MM.1S (cell line): ENCODE measurements around the gene ALDH3A1.

Experiments
- DNase-seq: peaks from one replicate; pipeline ENCODE4 v3.0.0-alpha.2; 2015
- H2AFZ ChIP-seq: fragments of 300-600 bp; sonication (generic); 2 replicates; pipeline ENCODE4 v1.6.0; 2016; ENCODE audit warnings: antibody characterized with exemption, low read length
- H3F3A ChIP-seq: fragments of 300-600 bp; sonication (generic); 2 replicates; pipeline ENCODE4 v1.6.1; 2016; ENCODE audit warnings: mild to moderate bottlenecking, antibody characterized with exemption, low read length, moderate library complexity, mixed read lengths; ENCODE audit not compliant: insufficient read depth
- H3K27ac ChIP-seq: fragments of 300-600 bp; sonication (generic); 2 replicates; pipeline ENCODE4 v1.5.1; 2016; ENCODE audit warnings: mild to moderate bottlenecking, low read length
- H3K27me3 ChIP-seq: fragments of 300-600 bp; sonication (generic); replicated peaks from 2 replicates; pipeline ENCODE4 v1.6.0; 2016; ENCODE audit warnings: low read length; ENCODE audit not compliant: insufficient read depth
- H3K36me3 ChIP-seq: fragments of 300-600 bp; sonication (generic); replicated peaks from 2 replicates; pipeline ENCODE4 v1.6.1; 2016; ENCODE audit warnings: mild to moderate bottlenecking, low read length, mixed read lengths; ENCODE audit not compliant: insufficient read depth
- H3K4me1 ChIP-seq: fragments of 300-600 bp; sonication (generic); 2 replicates; pipeline ENCODE4 v1.6.1; 2016; ENCODE audit warnings: low read length, mixed read lengths
- H3K4me2 ChIP-seq: fragments of 300-600 bp; sonication (generic); 2 replicates; pipeline ENCODE4 v1.6.0; 2016; ENCODE audit warnings: low read depth, low read length
- H3K4me3 ChIP-seq: fragments of 300-600 bp; sonication (generic); 2 replicates; pipeline ENCODE4 v1.5.1; 2016; ENCODE audit warnings: low read length, mixed read lengths
- H3K79me2 ChIP-seq: fragments of 300-600 bp; sonication (generic); 2 replicates; pipeline ENCODE4 v1.6.1; 2016; ENCODE audit warnings: mixed run types, low read length, mixed read lengths
- H3K9ac ChIP-seq: fragments of 300-600 bp; sonication (generic); 2 replicates; pipeline ENCODE4 v1.6.1; 2016; ENCODE audit warnings: low read length, mixed read lengths
- H3K9me2 ChIP-seq: fragments of 300-600 bp; sonication (generic); replicated peaks from 2 replicates; pipeline ENCODE4 v1.6.1; 2016; ENCODE audit warnings: mild to moderate bottlenecking, low read length, mixed read lengths; ENCODE audit not compliant: insufficient read depth
- H3K9me3 ChIP-seq: fragments of 300-600 bp; sonication (generic); replicated peaks from 2 replicates; pipeline ENCODE4 v1.6.1; 2016; ENCODE audit warnings: mild to moderate bottlenecking, low read length, mixed read lengths; ENCODE audit not compliant: insufficient read depth
- H4K20me1 ChIP-seq: fragments of 300-600 bp; sonication (generic); 2 replicates; pipeline ENCODE4 v1.6.1; 2016; ENCODE audit warnings: mild to moderate bottlenecking, low read length, moderate library complexity, mixed read lengths; ENCODE audit not compliant: insufficient read depth
- EZH2 ChIP-seq: fragments of 300-600 bp; sonication (generic); optimal IDR thresholded peaks from 2 replicates; pipeline ENCODE3; 2017; ENCODE audit warnings: low read depth, mild to moderate bottlenecking, antibody characterized with exemption, low read length, mixed read lengths
- EZH2phosphoT487 ChIP-seq: fragments of 300-600 bp; sonication (generic); IDR thresholded peaks from 2 replicates; pipeline ENCODE4 v1.6.1; 2018; ENCODE audit warnings: antibody characterized with exemption, low read length
- TF ChIP-seq, protein P1 (sequence below): fragments of 300-600 bp; sonication (generic); IDR thresholded peaks from 2 replicates; pipeline ENCODE4 v1.5.1; 2016; ENCODE audit warnings: antibody characterized with exemption, low read length, mixed read lengths

The ALDH3A1 gene

DNA sequence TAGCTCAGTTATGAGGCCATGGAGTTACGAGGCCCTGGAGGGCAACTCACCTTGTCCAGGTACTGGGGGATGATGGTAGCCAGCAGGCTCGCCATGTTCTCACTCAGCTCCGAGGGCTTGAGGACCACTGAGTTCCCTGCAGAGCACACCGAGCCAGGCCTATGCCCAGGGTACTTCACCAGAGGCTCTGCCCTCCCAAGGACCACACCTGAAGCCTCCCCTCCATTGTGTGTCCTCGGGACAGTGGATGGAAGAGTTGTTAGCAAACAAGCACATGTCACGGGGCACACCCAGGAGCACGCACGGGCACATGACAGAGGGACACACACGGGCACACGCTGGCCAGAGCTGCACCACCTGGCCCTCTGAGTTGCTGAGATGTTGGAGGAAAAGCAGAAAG is 5.6 kb downstream of the ALDH3A1 start:
- Histone ChIP-seq H3K4me2 (no peak overlapping the region), H3K9ac (no peak overlapping the region), H3K9me3 (no peaks in the 10 kb centered on the region), H3K27me3 (peaks cover 28% of the 10 kb centered on the region), H3K79me2 (no peaks in the 10 kb centered on the region), H3K4me3 (no peak overlapping the region), H3F3A (no peaks in the 10 kb centered on the region), H3K9me2 (no peaks in the 10 kb centered on the region), H4K20me1 (no peaks in the 10 kb centered on the region), H3K36me3 (no peaks in the 10 kb centered on the region), H3K27ac (no peak overlapping the region), H2AFZ (no peak overlapping the region), H3K4me1 (no peaks in the 10 kb centered on the region)
- TF ChIP-seq, protein P1, sequence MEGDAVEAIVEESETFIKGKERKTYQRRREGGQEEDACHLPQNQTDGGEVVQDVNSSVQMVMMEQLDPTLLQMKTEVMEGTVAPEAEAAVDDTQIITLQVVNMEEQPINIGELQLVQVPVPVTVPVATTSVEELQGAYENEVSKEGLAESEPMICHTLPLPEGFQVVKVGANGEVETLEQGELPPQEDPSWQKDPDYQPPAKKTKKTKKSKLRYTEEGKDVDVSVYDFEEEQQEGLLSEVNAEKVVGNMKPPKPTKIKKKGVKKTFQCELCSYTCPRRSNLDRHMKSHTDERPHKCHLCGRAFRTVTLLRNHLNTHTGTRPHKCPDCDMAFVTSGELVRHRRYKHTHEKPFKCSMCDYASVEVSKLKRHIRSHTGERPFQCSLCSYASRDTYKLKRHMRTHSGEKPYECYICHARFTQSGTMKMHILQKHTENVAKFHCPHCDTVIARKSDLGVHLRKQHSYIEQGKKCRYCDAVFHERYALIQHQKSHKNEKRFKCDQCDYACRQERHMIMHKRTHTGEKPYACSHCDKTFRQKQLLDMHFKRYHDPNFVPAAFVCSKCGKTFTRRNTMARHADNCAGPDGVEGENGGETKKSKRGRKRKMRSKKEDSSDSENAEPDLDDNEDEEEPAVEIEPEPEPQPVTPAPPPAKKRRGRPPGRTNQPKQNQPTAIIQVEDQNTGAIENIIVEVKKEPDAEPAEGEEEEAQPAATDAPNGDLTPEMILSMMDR = no peak
- TF ChIP-seq EZH2phosphoT487 (no peak), EZH2 (no peak)
- no peak for DNase-seq

DNA sequence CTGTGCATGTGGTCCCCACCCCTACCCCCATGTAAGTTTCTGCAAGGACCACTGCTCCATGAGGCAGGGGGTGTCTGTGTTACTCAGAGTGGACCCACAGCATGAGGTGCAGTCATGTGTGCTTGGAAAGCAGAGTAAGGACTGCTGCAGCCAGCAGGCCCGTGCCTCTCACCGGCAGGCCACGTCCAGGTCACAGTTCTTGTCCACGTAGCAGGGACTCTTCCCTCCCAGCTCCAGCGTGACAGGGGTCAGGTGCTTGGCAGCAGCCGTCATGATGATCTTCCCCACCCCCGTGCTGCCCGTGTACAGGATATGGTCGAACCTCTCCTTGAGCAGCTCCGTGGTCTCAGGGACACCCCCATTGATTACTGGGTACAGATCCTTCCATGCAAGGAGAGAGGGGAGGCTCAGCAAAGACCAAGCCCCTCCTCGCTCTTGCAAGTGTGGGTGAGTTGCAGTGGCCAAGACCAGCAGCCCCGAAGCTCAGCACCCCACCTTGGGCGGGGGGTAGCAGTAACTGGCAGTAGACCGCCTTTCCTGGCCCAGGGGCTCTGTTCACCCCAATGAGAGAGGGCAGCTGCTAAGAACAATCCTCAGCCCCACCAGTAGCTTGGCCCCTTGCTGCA is 6.2 kb downstream of the ALDH3A1 start:
- Histone ChIP-seq H3K4me3 (no peak overlapping the region), H3K9ac (no peak overlapping the region), H3K27ac (no peak overlapping the region), H3K79me2 (no peaks in the 10 kb centered on the region), H2AFZ (no peak overlapping the region), H3K9me2 (no peaks in the 10 kb centered on the region), H4K20me1 (no peaks in the 10 kb centered on the region), H3K36me3 (no peaks in the 10 kb centered on the region), H3K4me1 (no peaks in the 10 kb centered on the region), H3F3A (no peaks in the 10 kb centered on the region), H3K9me3 (no peaks in the 10 kb centered on the region), H3K4me2 (no peak overlapping the region), H3K27me3 (peaks cover 27% of the 10 kb centered on the region)
- DNase-seq = no peak
- TF ChIP-seq, protein P1 = no peak
- TF ChIP-seq EZH2phosphoT487 (no peak), EZH2 (no peak)

DNA sequence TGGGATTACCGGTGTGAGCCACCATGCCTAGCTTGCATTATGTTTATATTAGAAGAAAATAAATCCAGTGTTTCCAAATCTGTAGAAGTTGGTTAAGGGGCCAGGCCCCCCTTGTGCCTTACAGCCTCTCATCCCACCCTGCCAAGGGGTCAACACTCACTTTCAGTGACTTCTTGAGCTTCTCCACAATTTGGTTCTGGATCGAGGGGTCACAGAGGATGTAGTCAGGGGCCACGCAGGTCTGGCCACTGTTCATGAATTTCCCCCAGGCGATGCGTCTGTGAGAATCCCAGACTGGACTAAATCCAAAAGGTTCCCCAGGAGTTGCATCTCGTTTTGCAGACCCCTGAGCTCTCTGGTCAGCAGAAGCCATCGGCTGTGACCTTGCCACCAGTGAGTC is 7.2 kb downstream of the ALDH3A1 start:
- no peak for DNase-seq
- H3K4me3 ChIP-seq = no peak overlapping the region
- H3K36me3 ChIP-seq = no peaks in the 10 kb centered on the region
- no peaks in the 10 kb centered on the region for H3F3A ChIP-seq
- no peaks in the 10 kb centered on the region for H3K4me1 ChIP-seq
- peaks cover 27% of the 10 kb centered on the region for H3K27me3 ChIP-seq
- H3K79me2 ChIP-seq = no peaks in the 10 kb centered on the region
- no peaks in the 10 kb centered on the region for H3K9me2 ChIP-seq
- no peak overlapping the region for H2AFZ ChIP-seq
- H3K27ac ChIP-seq = no peak overlapping the region
- no peak overlapping the region for H3K4me2 ChIP-seq
- TF ChIP-seq EZH2 = no peak
- TF ChIP-seq, protein P1 = no peak
- TF ChIP-seq EZH2phosphoT487 = no peak
- no peak overlapping the region for H3K9ac ChIP-seq
- H4K20me1 ChIP-seq = no peaks in the 10 kb centered on the region
- H3K9me3 ChIP-seq = no peaks in the 10 kb centered on the region
